GM21737 (cell line): ENCODE measurements around the gene PLEKHN1.

Source experiments
- ATAC-seq: cut with Tn5 transposase; IDR thresholded peaks from one replicate; pipeline ENCODE4 v1.9.1; 2021; ENCODE audit warnings: mild to moderate bottlenecking, moderate library complexity; ENCODE audit not compliant: unreplicated experiment

PLEKHN1 gene

DNA sequence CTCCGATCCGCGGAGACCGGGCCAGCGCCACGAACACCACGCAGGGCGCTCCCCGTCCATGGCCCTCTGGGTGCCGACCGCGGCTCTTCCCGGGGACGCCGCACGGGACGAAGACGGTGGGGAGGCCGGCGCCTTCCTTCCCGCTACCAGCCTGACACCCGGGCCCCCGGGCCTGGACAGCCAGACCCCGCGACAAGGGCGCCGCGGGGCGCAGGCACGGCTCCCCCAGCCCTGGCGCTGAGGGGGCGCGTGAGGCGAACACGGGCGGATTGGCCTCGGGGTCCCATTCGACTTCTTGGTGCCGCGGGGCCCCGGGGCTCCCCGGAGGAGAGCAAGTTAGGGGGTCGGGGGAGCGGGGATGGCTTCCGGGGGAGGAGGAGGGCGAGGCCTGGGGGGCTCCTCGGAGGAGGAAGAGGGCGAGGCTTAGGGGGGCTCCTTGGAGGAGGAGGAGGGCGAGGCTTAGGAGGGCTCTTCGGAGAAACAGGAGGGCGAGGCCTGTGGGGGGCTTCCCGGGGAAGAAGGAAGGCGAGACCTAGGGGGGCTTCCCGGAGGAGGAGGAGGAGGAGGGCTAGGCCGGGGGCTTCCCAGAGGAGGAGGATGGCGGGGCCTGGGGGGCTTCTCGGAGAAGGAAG is 6.4 kb upstream of the PLEKHN1 start:
- no peak for ATAC-seq

- peak; percentile 43 for ATAC-seq
Measured at GRCh38 chr1:960363-961131, 5.7 kb upstream of the PLEKHN1 start, which contains the start of gene KLHL17. Gene KLHL17, plus strand, starts transcription at chr1:960584. Its CDS starts 110 bp downstream, at chr1:960694.

DNA sequence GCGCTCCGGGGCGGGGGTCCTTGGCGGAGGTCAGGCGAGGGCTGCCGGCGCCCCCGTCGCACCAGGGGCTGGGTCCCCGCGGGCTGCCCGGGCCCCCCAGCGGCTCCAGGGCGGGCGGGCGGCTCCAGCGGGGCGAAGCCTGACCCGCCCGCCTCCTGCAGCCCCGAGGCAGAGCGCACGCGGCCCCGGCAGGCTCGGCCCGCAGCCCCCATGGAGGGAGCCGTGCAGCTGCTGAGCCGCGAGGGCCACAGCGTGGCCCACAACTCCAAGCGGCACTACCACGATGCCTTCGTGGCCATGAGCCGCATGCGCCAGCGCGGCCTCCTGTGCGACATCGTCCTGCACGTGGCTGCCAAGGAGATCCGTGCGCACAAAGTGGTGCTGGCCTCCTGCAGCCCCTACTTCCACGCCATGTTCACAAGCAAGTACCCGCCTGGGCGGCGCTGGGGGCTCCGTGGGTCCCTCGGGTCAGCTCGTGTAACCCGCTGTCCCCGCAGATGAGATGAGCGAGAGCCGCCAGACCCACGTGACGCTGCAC is 5.1 kb upstream of the PLEKHN1 start:
- peak; percentile 3 for ATAC-seq

DNA sequence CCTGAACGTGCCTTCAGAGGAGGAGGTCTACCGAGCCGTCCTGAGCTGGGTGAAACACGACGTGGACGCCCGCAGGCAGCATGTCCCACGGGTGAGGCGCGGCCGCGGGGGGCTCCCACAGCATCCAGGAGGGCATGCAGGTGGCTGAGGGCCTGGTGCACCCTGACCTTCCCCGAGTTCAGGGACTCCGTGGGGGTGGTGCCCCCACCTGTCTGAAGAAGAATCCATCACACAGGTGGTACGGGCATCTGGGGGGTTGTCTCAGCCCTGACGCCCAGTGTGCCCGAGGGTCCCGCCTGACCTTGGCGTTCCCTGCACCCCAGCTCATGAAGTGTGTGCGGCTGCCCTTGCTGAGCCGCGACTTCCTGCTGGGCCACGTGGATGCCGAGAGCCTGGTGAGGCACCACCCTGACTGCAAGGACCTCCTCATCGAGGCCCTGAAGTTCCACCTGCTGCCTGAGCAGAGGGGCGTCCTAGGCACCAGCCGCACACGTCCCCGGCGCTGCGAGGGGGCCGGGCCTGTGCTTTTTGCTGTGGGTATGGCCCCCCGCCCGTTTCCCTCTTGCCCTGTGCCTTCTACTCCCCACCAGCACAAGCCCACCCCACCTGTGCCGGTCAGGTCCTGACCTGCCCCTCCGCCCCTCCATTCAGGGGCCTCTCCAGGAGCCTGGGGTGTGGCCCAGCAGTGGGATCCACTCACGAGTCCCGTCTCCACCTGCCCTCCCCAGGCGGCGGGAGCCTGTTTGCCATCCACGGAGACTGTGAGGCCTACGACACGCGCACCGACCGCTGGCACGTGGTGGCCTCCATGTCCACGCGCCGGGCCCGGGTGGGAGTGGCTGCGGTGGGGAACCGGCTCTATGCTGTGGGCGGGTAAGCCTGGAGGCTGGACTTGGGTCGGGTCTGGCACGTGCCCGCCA is 3.6 kb upstream of the PLEKHN1 start:
- ATAC-seq = no peak

GRCh38 chr1:963301-963651 is 3.0 kb upstream of the PLEKHN1 start:
- no peak for ATAC-seq

DNA sequence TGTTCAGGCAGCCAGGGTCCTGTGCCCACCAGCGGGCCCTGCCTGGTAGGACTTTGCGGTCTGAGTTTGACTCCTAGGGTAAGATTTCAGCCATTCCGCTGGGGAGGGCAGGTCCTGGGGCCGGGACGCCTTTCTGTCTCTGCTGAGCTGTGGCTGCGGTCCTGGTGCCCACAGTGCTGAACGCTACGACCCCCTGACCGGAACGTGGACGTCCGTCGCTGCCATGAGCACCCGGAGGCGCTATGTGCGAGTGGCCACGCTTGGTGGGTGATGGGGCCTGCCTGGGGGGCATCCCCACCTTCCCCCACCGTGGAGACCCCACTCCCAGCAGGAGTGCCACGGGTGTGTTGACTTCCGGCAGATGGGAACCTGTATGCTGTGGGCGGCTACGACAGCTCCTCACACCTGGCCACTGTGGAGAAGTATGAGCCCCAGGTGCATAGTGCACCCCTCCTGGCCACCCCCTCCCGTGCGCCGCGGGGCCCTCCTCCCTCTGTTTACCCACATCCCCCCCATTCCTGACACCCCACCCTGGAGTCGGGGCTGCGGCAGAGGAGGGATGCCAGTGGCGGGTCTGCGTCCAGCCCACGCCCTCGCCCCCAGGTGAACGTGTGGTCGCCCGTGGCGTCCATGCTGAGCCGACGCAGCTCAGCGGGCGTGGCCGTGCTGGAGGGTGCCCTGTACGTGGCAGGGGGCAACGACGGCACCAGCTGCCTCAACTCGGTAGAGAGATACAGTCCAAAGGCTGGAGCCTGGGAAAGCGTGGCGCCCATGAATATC is 2.3 kb upstream of the PLEKHN1 start:
- ATAC-seq = no peak

DNA sequence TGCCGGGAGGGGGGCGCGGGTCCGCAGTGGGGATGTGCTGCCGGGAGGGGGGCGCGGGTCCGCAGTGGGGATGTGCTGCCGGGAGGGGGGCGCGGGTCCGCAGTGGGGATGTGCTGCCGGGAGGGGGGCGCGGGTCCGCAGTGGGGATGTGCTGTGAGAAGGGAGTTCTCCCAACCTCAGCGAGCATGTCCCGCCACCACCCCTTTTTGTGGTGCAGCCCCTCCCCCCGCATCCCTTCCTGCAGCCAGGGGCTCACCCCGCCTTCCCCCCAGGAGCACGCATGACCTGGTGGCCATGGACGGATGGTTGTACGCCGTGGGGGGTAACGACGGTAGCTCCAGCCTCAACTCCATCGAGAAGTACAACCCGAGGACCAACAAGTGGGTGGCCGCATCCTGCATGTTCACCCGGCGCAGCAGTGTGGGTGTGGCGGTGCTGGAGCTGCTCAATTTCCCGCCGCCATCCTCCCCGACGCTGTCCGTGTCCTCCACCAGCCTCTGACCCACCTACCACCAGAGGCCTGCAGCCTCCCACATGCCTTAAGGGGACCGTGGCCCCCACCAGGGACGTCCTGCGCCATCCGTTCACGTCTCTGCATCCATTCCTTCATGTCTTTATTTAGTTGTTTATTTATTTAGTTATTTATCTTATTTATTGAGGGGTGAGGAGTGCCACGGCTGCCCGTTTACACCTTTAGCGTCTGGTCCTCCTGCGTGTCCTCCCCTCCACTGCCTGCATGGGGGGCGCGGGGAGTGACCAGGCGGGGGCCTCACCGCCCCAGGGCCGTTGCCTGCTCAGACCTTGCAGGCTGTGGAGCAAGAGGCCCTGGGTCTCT is 1.4 kb upstream of the PLEKHN1 start:
- ATAC-seq = no peak

DNA sequence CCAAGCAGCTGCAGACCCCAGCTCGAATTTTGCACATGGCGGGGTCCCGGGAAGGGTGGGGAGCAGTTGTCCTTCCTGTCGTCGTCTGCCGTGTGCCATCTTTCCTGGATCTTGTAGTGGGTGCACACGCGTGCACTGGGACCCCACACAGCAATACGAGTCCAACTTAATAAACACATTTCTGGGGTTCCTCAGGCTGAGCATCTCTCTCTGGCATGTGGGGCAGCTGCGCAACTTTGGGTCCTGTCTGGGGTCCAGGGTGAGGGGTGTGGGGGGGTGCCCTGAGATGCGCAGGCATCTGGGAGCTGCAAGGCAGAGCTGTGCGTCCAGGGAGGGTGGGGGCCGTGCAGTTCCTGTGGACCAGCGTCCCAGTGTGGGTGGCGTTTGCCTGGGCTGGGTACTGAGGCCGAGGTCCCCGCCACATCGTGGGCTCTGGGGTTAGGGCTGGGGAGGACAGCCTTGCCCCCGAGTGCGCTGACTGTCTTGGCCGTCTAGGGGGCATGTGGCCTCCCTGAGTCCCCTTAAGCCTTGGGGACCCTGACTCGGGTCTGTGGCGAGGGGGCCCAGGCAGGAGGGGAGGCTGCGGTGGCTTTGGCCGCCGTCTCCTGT is 652 bp upstream of the PLEKHN1 start:
- no peak for ATAC-seq

GRCh38 chr1:966704-967300 is 520 bp downstream of the PLEKHN1 start:
- ATAC-seq = peak; percentile 55

DNA sequence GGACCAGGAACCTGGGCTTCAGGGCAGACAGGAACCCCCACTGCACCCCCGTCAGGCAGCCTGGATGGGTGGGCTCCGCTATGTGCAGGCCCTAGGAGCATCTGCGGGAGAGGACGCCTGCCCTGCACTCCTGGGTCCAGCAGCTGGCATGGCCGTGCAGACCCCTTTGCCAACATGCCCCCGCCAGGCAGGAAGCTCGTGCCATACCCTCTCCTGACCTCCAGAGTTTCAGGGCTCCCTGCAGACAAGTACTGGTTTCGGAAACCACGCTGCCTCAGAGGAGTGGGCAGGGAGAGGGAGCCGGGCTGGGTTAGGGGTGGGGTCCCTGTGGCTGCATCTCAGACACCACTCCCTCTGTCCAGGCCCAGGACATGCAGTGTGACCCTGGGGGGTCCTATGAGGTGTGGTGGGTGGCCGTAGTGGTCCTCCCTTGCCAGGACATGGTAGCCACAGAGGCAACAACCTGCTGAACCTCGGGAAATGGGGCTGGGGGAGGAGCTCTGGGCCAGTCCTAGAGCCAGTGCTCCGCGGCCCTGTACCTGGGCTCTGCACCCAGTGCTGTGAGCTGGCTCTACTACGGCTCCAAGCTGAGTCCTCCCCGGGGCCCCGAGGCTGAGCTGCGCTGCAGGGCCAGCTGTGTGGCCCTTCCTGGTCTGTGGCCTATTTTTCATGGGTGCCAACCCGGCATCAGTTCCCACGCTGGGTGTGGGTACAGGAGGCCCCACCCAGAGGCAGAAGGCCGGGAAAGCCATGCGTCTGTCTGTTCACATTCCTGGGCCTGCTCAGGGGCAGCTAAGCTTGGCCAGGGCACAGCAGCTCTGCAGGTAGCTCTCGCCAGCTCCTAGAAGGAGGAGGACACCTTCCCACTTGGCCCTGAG is 1.4 kb downstream of the PLEKHN1 start:
- no peak for ATAC-seq

DNA sequence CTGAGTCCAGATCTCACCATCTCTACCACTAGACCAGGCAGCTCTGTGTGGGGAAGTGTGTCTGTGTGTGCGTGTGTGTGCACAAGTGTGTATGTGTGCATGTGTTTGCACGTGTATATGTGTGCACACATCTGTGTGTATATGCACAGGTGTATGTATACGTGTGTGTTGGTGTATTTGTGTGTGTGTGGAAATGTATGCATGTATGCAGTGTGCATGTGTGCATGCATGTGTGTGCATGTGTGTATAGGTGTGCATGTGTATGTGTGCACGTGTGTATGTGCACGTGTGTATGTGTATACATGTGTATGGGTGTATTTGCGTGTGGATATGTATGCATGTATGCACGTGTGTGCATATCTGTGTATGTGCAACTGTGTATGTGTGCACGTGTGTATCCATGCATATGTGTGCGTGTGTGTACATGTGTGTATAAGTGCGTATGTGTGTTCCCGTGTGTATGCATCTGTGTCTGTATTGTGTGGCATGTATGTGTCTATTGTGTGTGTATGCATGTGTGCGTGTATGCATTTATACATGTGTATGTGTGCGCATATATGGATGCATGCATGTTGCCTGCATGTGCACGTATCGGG is 3.1 kb downstream of the PLEKHN1 start:
- ATAC-seq = no peak

DNA sequence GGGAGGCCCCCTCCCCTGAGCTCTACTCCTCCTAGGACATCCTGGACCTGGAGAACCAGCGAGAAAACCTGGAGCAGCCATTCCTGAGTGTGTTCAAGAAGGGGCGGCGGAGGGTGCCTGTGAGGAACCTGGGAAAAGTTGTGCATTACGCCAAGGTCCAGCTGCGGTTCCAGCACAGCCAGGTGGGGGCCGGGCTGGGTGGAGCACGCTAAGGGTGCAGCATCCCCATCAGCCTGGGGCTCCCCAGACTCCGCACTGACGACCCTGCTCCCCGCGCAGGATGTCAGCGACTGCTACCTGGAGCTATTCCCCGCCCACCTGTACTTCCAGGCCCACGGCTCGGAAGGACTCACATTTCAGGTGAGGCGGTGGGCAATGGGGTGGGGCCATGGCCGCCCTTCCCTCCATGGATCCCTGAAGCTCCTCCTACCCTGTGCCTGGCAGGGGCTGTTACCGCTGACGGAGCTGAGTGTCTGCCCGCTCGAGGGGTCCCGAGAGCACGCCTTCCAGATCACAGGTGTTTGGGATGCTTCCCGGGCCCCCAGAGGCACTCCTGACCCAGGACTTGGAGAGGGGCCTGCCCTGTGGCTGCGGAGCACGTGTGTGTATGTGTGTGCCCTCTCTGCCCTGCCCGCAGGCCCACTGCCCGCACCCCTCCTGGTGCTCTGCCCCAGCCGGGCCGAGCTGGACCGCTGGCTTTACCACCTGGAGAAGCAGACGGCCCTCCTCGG is 4.1 kb downstream of the PLEKHN1 start:
- ATAC-seq = no peak

GRCh38 chr1:970973-971730 is 4.9 kb downstream of the PLEKHN1 start:
- no peak for ATAC-seq

GRCh38 chr1:971751-972506 is 5.6 kb downstream of the PLEKHN1 start:
- no peak for ATAC-seq

DNA sequence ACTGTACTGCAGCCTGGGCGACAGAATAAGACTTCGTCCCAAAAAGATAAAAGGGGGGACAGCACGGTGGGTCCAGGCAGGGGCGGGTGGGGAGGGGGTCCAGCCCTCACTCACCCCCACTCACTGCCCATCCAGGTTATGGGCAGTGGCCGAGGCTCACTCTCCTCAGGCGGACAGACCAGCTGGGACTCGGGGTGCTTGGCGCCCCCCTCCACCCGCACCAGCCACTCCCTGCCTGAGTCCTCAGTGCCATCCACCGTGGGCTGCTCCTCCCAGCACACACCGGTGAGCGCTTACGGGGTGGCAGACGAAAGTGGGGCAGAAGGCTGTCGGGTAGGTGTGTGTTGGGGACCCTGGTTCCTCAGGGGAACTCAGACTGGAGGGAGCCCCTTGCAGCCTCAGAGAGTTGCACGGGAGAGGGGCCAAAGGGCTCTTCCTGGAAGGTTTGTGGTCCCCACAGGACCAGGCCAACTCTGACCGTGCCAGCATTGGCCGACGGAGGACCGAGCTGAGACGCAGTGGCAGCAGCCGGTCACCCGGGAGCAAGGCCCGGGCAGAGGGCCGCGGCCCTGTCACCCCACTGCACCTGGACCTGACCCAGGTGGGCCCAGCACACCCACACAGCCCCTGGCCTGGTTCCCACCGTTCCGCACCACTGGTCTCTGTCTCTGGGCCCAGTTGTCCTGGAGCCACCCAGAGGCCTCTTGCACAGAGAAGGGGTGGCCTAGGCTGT is 6.6 kb downstream of the PLEKHN1 start:
- no peak for ATAC-seq
